IMR-90 (cell line): Measurements from ENCODE around the gene DOHH. TPM values are rescaled to one million over a fixed set of nuclear protein-coding genes. Genes with fewer than 3 reads are reported as not detected.

Source experiments
- ATAC-seq: fragments of 200-7000 bp; cut with Tn5 transposase; 2 replicates; pipeline ENCODE4 v1.9.1; 2020; ENCODE audit warnings: low read depth, mild to moderate bottlenecking, moderate library complexity
- BruUV-seq: library from RNA; stranded (reverse); fragments of 400-500 nt; replicated peaks from 2 replicates; lab custom pipeline; 2021; lab: Mats Ljungman, UMichigan
- CTCF ChIA-PET: fragments of 300-600 bp; formaldehyde crosslinking; extraction: SDS; loops from one replicate; lab custom pipeline; 2021; ENCODE audit warnings: antibody characterized with exemption; lab: Yijun Ruan, JAX
- POLR2A ChIA-PET: fragments of 300-600 bp; sonication (Branson Sonifier 250); formaldehyde crosslinking; loops from one replicate; lab custom pipeline; 2022; ENCODE audit warnings: antibody characterized with exemption; ENCODE audit not compliant: unreplicated experiment; lab: Charles Lee
- DNase-seq: peaks from one replicate; pipeline ENCODE4 v3.0.0; 2013
- H2AFZ ChIP-seq: replicated peaks from 2 replicates; pipeline ENCODE3; 2013; ENCODE audit warnings: low read length, mild to moderate bottlenecking; ENCODE audit not compliant: poor library complexity
- H2AK5ac ChIP-seq: 2 replicates; pipeline ENCODE4 v1.6.1; 2013; ENCODE audit warnings: low read depth, low read length, inconsistent platforms
- H2AK9ac ChIP-seq: replicated peaks from 2 replicates; pipeline ENCODE3; 2013; ENCODE audit warnings: mild to moderate bottlenecking, low read depth, low read length, moderate library complexity; ENCODE audit not compliant: poor library complexity
- H2BK120ac ChIP-seq: 2 replicates; pipeline ENCODE4 v1.6.1; 2013; ENCODE audit warnings: low read depth, low read length, inconsistent platforms
- H2BK15ac ChIP-seq: 3 replicates; pipeline ENCODE4 v1.6.1; 2013; ENCODE audit warnings: low read depth, low read length, inconsistent platforms
- H2BK20ac ChIP-seq: 2 replicates; pipeline ENCODE4 v1.6.1; 2013; ENCODE audit warnings: low read depth, mild to moderate bottlenecking, inconsistent platforms, low read length, moderate library complexity
- H2BK5ac ChIP-seq: 2 replicates; pipeline ENCODE4 v1.6.1; 2013; ENCODE audit warnings: mild to moderate bottlenecking, low read depth, low read length, inconsistent platforms; ENCODE audit not compliant: poor library complexity, severe bottlenecking
- H3K14ac ChIP-seq: replicated peaks from 2 replicates; pipeline ENCODE4 v1.6.1; 2013; ENCODE audit warnings: low read depth, low read length, inconsistent platforms
- H3K18ac ChIP-seq: 2 replicates; pipeline ENCODE4 v1.6.1; 2013; ENCODE audit warnings: low read depth, low read length, control low read depth
- H3K23ac ChIP-seq: 2 replicates; pipeline ENCODE4 v1.6.1; 2013; ENCODE audit warnings: low read depth, low read length, inconsistent platforms
- H3K27ac ChIP-seq: 2 replicates; pipeline ENCODE4 v1.5.1; 2013; ENCODE audit warnings: mild to moderate bottlenecking, control low read depth, low read length; ENCODE audit not compliant: insufficient read depth
- H3K27me3 ChIP-seq: 2 replicates; pipeline ENCODE4 v1.6.1; 2013; ENCODE audit warnings: low read length; ENCODE audit not compliant: control insufficient read depth, insufficient read depth
- H3K36me3 ChIP-seq: 2 replicates; pipeline ENCODE4 v1.6.1; 2013; ENCODE audit warnings: low read length, mixed read lengths; ENCODE audit not compliant: control insufficient read depth, insufficient read depth
- H3K4ac ChIP-seq: 2 replicates; pipeline ENCODE4 v1.6.1; 2013; ENCODE audit warnings: low read depth, low read length, inconsistent platforms
- H3K4me1 ChIP-seq: 2 replicates; pipeline ENCODE4 v1.6.1; 2013; ENCODE audit warnings: low read length, mixed read lengths; ENCODE audit not compliant: control insufficient read depth, insufficient read depth
- H3K4me2 ChIP-seq: 2 replicates; pipeline ENCODE4 v1.6.1; 2013; ENCODE audit warnings: low read depth, mild to moderate bottlenecking, control low read depth, low read length, moderate library complexity
- H3K4me3 ChIP-seq: 2 replicates; pipeline ENCODE4 v1.5.1; 2013; ENCODE audit warnings: low read depth, mild to moderate bottlenecking, control low read depth, low read length, moderate library complexity; ENCODE audit not compliant: insufficient read depth
- H3K56ac ChIP-seq: 2 replicates; pipeline ENCODE4 v1.6.1; 2013; ENCODE audit warnings: low read length, inconsistent platforms; ENCODE audit not compliant: insufficient read depth; ENCODE audit errors: extremely low read depth
- H3K79me1 ChIP-seq, 2 experiments: 2 replicates each; pipeline ENCODE4 v1.6.1; 2013; ENCODE audit warnings: low read length in 2 of 2, inconsistent platforms in 1 of 2, low read depth in 1 of 2
- H3K9ac ChIP-seq: 2 replicates; pipeline ENCODE4 v1.6.1; 2013; ENCODE audit warnings: low read depth, low read length, control low read depth
- H3K9me1 ChIP-seq: 2 replicates; pipeline ENCODE4 v1.6.1; 2013; ENCODE audit warnings: low read length, inconsistent platforms; ENCODE audit not compliant: insufficient read depth
- H3K9me3 ChIP-seq: 2 replicates; pipeline ENCODE4 v1.6.1; 2013; ENCODE audit warnings: low read length; ENCODE audit not compliant: control insufficient read depth, insufficient read depth
- H4K20me1 ChIP-seq: 2 replicates; pipeline ENCODE4 v1.6.1; 2013; ENCODE audit warnings: low read length, inconsistent platforms; ENCODE audit not compliant: insufficient read depth
- H4K5ac ChIP-seq: 2 replicates; pipeline ENCODE4 v1.6.1; 2013; ENCODE audit warnings: mild to moderate bottlenecking, low read depth, low read length, control low read depth
- H4K8ac ChIP-seq, 2 experiments: 2 replicates each; pipeline ENCODE4 v1.6.1; 2013; ENCODE audit warnings: low read depth in 2 of 2, low read length in 2 of 2, control low read depth in 1 of 2, inconsistent platforms in 1 of 2
- H4K91ac ChIP-seq: 2 replicates; pipeline ENCODE4 v1.6.1; 2013; ENCODE audit warnings: low read depth, low read length, inconsistent platforms; ENCODE audit not compliant: insufficient read depth
- BHLHE40 ChIP-seq: fragments of 150-350 bp; IDR thresholded peaks from 2 replicates; pipeline ENCODE4 v1.6.1; 2016; ENCODE audit warnings: mild to moderate bottlenecking, low read depth, low read length
- CEBPB ChIP-seq: IDR thresholded peaks from 2 replicates; pipeline ENCODE4 v1.6.1; 2012; ENCODE audit warnings: low read depth, low read length, improper control_type of control experiment
- CHD1 ChIP-seq: IDR thresholded peaks from 2 replicates; pipeline ENCODE4 v1.6.1; 2012; ENCODE audit warnings: low read depth, low read length, improper control_type of control experiment
- ELK1 ChIP-seq: fragments of 150-350 bp; IDR thresholded peaks from 2 replicates; pipeline ENCODE4 v1.6.1; 2016; ENCODE audit warnings: low read depth, mild to moderate bottlenecking, low read length, moderate library complexity, borderline replicate concordance
- MAFK ChIP-seq: IDR thresholded peaks from 2 replicates; pipeline ENCODE4 v1.6.1; 2012; ENCODE audit warnings: low read depth, low read length, improper control_type of control experiment
- NFE2L2 ChIP-seq: fragments of 150-350 bp; IDR thresholded peaks from 2 replicates; pipeline ENCODE4 v1.6.1; 2016; ENCODE audit warnings: low read depth, mild to moderate bottlenecking, low read length
- POLR2A ChIP-seq: IDR thresholded peaks from 2 replicates; pipeline ENCODE4 v1.6.1; 2012; ENCODE audit warnings: mild to moderate bottlenecking, low read depth, low read length
- RAD21 ChIP-seq: IDR thresholded peaks from 2 replicates; pipeline ENCODE4 v1.6.1; 2012; ENCODE audit warnings: low read length, improper control_type of control experiment
- RCOR1 ChIP-seq: IDR thresholded peaks from 2 replicates; pipeline ENCODE4 v1.6.1; 2012; ENCODE audit warnings: mild to moderate bottlenecking, low read length, improper control_type of control experiment; ENCODE audit not compliant: insufficient replicate concordance
- SMC3 ChIP-seq: fragments of 150-350 bp; IDR thresholded peaks from 2 replicates; pipeline ENCODE4 v1.6.1; 2016; ENCODE audit warnings: low read depth, mild to moderate bottlenecking, antibody characterized with exemption, low read length, moderate library complexity
- USF2 ChIP-seq: fragments of 150-350 bp; IDR thresholded peaks from 2 replicates; pipeline ENCODE4 v1.6.1; 2017; ENCODE audit warnings: mild to moderate bottlenecking, antibody characterized with exemption, low read length, low read depth
- WGBS, 2 experiments: methylation state at CpG; one replicate each; pipeline versions ENCODE4 v1.1.5 to v1.1.7; 2013; ENCODE audit warnings: missing lambda C conversion rate in 2 of 2; ENCODE audit not compliant: insufficient read length in 1 of 2; ENCODE audit errors: extremely low coverage in 2 of 2; 5-methylcytosine and 5-hydroxymethylcytosine counted together
- dilution Hi-C: fragments of 300-500 bp; cut with HindIII; formaldehyde crosslinking; loops from one replicate; pipeline ENCODE4 v1.14.3; 2018; ENCODE audit warnings: low sequenced_read_pairs; ENCODE audit not compliant: unreplicated experiment
- in situ Hi-C: fragments of 300-500 bp; cut with MboI; formaldehyde crosslinking; loops from 3 replicates; pipeline ENCODE4 v1.14.3; 2019; ENCODE audit warnings: low sequenced_read_pairs, inconsistent platforms, mixed read lengths
- intact Hi-C: fragments of 100-400 bp; cut with micrococcal nuclease; formaldehyde crosslinking; loops from 2 replicates; pipeline ENCODE4 v1.10.0; 2022
- polyA plus RNA-seq, 3 experiments: library from polyadenylated mRNA; depleted of rRNA; stranded (reverse); fragments of >200 nt; gene quantifications; 2 replicates each; pipeline ENCODE4 v1.2.3, GENCODE V29; 2012; ENCODE audit warnings: low replicate concordance in 1 of 3
- total RNA-seq: library from RNA; depleted of rRNA; stranded (reverse); fragments of >200 nt; gene quantifications from 2 replicates; pipeline ENCODE4 v1.2.3, GENCODE V29; 2012

DOHH gene
- total and polyA plus RNA-seq, 2 of the 4 experiments (the other 2 are of a cell fraction) = 3.2 to 9.2 TPM

GRCh38 chr19:3537101-3537437 is 36.6 kb upstream of the DOHH start:
- Histone ChIP-seq H4K5ac (no peak overlapping the region), H2AK5ac (no peak overlapping the region), H2BK15ac (no peak overlapping the region), H4K91ac (no peak overlapping the region), H4K20me1 (peaks cover 30% of the 10 kb centered on the region), H3K4me2 (no peak overlapping the region), H3K9ac (no peak overlapping the region), H3K14ac (no peak overlapping the region), H3K23ac (no peak overlapping the region), H2BK120ac (no peak overlapping the region), H3K27ac (0 out of 2 replicates have a peak overlapping the region, but pooled peaks have one; percentile 9), H3K4me1 (no peaks in the 10 kb centered on the region), H4K8ac (no peak overlapping the region), H3K79me1 (peaks cover 9 to 31% of the 10 kb centered on the region in 2 experiments; a peak in 3 of 4 replicates), H3K18ac (no peak overlapping the region), H3K9me1 (no peaks in the 10 kb centered on the region), H2BK5ac (no peak overlapping the region), H3K9me3 (no peaks in the 10 kb centered on the region), H3K56ac (no peak overlapping the region), H2BK20ac (no peak overlapping the region), H3K27me3 (no peaks in the 10 kb centered on the region), H2AK9ac (no peak overlapping the region), H3K4ac (no peak overlapping the region), H3K36me3 (peaks cover 44% of the 10 kb centered on the region), H2AFZ (no peak overlapping the region), H3K4me3 (no peak overlapping the region)
- in situ Hi-C loops = no loop called here
- POLR2A ChIA-PET = no interaction called here
- DNase-seq = no peak
- 90% methylated on average over 2 of the region's 13 CpGs; no CpG with 5 or more reads in 1 of the 2 experiments for WGBS, 2 experiments
- ATAC-seq = no peak
- TF ChIP-seq USF2 = no peak
- TF ChIP-seq RAD21 = no peak
- TF ChIP-seq SMC3 = no peak
- TF ChIP-seq ELK1 = no peak
- TF ChIP-seq BHLHE40 = no peak
- TF ChIP-seq NFE2L2 = no peak
- TF ChIP-seq POLR2A = no peak
- no peak for TF ChIP-seq CHD1
- no peak for TF ChIP-seq CEBPB
- TF ChIP-seq MAFK = no peak
- no peak for TF ChIP-seq RCOR1
- CTCF ChIA-PET = no interaction called here
- intact Hi-C loops = no loop called here
- BruUV-seq = no TSS peak
- dilution Hi-C loops = no loop called here
